Measurements from ENCODE around the gene OR2D2. TPM values are rescaled to one million over a fixed set of nuclear protein-coding genes. Genes with fewer than 3 reads are reported as not detected.

OR2D2 gene
- total and polyA plus RNA-seq, 2 of the 13 experiments (the other 11 are each of a cell fraction or from before 2014, with no cell fraction given) = not detected

DNA sequence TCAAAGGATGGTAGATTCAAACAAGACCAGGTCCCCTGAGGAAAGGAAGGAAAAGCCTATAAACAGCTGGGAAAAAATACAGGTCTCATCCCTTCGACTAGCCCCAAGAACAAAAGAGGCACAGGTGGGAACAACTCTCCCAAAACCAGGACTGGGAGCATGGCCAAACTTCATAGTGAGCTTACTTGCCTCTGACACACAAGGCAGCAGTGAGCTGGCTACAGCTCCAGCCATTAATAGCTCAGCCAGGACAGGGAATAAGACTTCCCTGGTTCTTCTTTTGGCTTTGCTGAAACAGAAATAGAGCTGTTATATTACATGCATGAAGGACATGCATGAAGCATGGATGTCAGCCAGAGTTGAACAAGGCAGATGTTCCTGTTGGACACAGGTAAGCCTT is 29.3 kb downstream of the OR2D2 start, which contains the start of gene OR10A2:
Gene OR10A2 (plus strand): TSS at position 97 of the 400 bp plus-strand sequence. CDS start 6,698 bp downstream, outside the sequence.
- no peak for TF ChIP-seq THAP8 (CRISPR knock-in tag; IDR thresholded peaks at IDR 0.05; ENCODE audit: borderline replicate concordance)
- no peak for TF ChIP-seq ZNF264 (CRISPR knock-in tag; IDR thresholded peaks at IDR 0.05)
- TF ChIP-seq DMAP1 (CRISPR knock-in tag; IDR thresholded peaks at IDR 0.05) = no peak
- TF ChIP-seq, protein P1, sequence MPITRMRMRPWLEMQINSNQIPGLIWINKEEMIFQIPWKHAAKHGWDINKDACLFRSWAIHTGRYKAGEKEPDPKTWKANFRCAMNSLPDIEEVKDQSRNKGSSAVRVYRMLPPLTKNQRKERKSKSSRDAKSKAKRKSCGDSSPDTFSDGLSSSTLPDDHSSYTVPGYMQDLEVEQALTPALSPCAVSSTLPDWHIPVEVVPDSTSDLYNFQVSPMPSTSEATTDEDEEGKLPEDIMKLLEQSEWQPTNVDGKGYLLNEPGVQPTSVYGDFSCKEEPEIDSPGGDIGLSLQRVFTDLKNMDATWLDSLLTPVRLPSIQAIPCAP (CRISPR knock-in tag; IDR thresholded peaks at IDR 0.05; ENCODE audit: low read depth) = no peak
- no peak for TF ChIP-seq TAF15 (IDR thresholded peaks at IDR 0.05; ENCODE audit: low read depth, low read length, poor library complexity, severe bottlenecking)
- TF ChIP-seq EEA1 (CRISPR knock-in tag; IDR thresholded peaks at IDR 0.05; ENCODE audit: borderline replicate concordance) = no peak
- no peak for TF ChIP-seq ZKSCAN8 (CRISPR knock-in tag; IDR thresholded peaks at IDR 0.05; ENCODE audit: borderline replicate concordance)
- TF ChIP-seq ZNF44 (CRISPR knock-in tag; IDR thresholded peaks at IDR 0.05) = no peak
- no peak for TF ChIP-seq ZNF747 (CRISPR knock-in tag; IDR thresholded peaks at IDR 0.05; ENCODE audit: borderline replicate concordance)
- TF ChIP-seq ZNF296 (CRISPR knock-in tag; conservative IDR thresholded peaks at IDR 0.05) = no peak
- no peak for TF ChIP-seq JUNB (CRISPR knock-in tag; IDR thresholded peaks at IDR 0.05; ENCODE audit: borderline replicate concordance)
- no peak for TF ChIP-seq ZSCAN22 (CRISPR knock-in tag; IDR thresholded peaks at IDR 0.05)
- TF ChIP-seq ZNF576 (CRISPR knock-in tag; IDR thresholded peaks at IDR 0.05) = no peak
- no peak for TF ChIP-seq DNMT3B (CRISPR knock-in tag; conservative IDR thresholded peaks at IDR 0.05)
- TF ChIP-seq ZNF354B (CRISPR knock-in tag; IDR thresholded peaks at IDR 0.05) = no peak
- 6% methylated on average over 1 of the region's 1 CpG for WGBS (ENCODE audit: low lambda C conversion rate)
- Histone ChIP-seq H3K27me3 (ENCODE audit: control insufficient read depth in 1 of 2, insufficient read depth in 2 of 2, low read length in 2 of 2) (no peaks in the 10 kb centered on the region; a peak in 1 of 5 replicates), H3K4me3 (replicated peaks in 1 of 3; ENCODE audit: insufficient read depth in 1 of 3, low read depth in 2 of 3, low read length in 3 of 3) (no peak within 1 kb of the TSS), H3K27ac (ENCODE audit: extremely low read length, insufficient read depth, low read length) (no peak within 1 kb of the TSS), H3K79me2 (ENCODE audit: insufficient read depth, low read length) (no peaks in the 10 kb centered on the region), H2AFZ (ENCODE audit: low read length) (no peak within 1 kb of the TSS), H3K36me3 (replicated peaks in 1 of 2; ENCODE audit: control insufficient read depth in 1 of 2, insufficient read depth in 2 of 2, low read length in 2 of 2) (no peaks in the 10 kb centered on the region), H4K20me1 (ENCODE audit: insufficient read depth, low read length) (no peaks in the 10 kb centered on the region), H3K4me1 (ENCODE audit: insufficient read depth, low read length) (no peaks in the 10 kb centered on the region), H3K4me2 (ENCODE audit: low read depth, low read length) (no peak within 1 kb of the TSS), H3K9ac (ENCODE audit: insufficient read depth, low read depth, low read length) (no peak within 1 kb of the TSS), H3K9me3 (ENCODE audit: low read length) (no peaks in the 10 kb centered on the region)
- ChIA-PET CTCF (ENCODE audit: low intra/inter-chr PET ratio, low total read pairs) (no interaction called here), POLR2A (no interaction called here)
- ATAC-seq (no peak), DNase-seq (ENCODE audit: low spot score) (no peak), FAIRE-seq (no peak)
- in situ Hi-C loops (cut with HindIII; ENCODE audit: extremely low pct_ligation_motif_present, low pct_unique_long_range_greater_than_20kb) = no loop called here
- intact Hi-C loops (cut with micrococcal nuclease; ENCODE audit: unreplicated experiment) = no loop called here
- BruUV-seq (replicated peaks) = no TSS peak
